GM21576 (cell line): Measurements from ENCODE around the gene PITPNM3.

Source experiments
- ATAC-seq: cut with Tn5 transposase; IDR thresholded peaks from one replicate; pipeline ENCODE4 v1.9.1; 2021; ENCODE audit warnings: mild to moderate bottlenecking, moderate library complexity; ENCODE audit not compliant: unreplicated experiment

PITPNM3 gene

DNA sequence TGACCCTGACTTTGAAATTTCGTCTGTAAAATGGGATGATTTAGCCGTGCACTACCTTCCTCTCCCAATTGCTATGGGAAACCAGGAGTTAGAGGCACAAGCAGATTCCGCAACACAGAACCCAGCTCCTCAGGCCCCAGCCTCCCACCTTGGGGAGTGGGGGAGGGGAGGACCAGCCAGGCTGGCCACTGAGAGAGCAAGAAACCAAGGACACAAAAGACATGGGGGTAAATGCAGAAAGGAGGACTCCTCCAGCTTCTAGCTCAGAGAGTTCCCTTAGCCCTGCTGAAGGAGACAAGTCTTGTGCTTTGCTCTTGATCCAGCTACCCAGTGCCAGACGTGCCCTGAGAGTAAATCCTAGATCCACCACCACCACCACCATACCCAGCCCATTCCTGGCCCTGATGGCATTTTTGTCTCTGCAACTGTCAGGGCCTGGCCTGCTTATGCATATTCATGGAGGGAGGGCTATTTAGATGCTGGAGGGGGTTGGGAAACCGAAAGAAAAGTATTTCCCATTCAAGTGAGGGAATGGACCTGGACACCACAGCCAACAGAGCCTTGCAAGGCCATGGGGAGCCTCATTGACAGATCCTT lies 25.9 kb downstream of the PITPNM3 start:
- no peak for ATAC-seq

DNA sequence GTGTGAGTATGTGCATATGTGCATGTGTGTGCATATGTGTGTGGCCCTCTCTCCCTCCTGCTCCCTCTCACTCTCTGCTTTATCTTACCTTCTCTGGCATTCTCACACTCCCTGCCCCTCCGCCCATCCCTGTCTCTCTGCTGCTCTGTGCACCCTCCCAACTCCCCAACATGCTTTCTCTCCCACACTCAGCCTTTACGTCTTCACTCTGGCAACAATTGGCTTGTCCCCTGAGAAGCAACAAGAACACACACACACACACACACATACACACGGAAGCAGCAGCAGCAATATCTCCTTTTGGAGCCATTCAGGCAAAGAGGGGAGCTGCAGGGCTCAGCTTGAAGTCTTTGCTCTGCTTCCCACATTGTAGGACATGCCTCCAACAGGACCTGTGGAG lies 27.8 kb downstream of the PITPNM3 start:
- ATAC-seq: no peak

DNA sequence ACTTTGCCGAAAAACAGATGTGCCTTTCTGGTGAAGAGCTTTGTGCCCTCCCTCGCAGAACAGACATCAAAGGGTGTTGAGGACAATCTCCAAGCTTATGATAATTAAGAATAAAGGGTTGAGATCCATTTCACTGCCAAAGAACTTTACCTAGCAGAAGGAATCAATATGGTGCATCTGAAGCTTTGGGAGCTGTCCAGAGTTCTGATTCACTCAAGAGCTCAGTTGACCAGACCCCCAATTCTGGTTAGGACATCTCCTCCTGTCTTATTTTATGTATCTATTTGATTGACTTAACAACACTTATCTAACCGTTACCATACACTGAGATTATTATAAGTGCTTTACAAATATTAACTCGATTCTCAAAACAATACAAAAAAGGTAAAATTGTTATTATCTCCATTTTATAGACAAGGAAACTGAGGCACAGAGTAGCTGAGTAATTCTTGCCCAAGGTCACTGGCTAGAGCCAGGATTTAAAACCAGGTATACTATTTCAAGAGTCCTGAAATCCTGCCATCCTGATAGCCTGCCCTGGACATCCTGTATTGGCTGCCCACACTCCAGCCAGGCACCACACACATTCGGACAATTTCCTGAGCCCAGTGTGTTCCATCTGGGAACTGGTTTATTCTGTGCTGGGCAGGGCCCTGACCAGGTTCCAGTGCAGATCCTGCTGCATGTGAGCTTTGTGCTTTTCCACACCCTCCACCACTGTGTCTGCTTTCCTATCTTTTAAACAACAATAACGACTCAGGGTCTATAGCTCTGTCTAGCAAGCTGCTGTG lies 29.8 kb downstream of the PITPNM3 start:
- ATAC-seq: no peak

DNA sequence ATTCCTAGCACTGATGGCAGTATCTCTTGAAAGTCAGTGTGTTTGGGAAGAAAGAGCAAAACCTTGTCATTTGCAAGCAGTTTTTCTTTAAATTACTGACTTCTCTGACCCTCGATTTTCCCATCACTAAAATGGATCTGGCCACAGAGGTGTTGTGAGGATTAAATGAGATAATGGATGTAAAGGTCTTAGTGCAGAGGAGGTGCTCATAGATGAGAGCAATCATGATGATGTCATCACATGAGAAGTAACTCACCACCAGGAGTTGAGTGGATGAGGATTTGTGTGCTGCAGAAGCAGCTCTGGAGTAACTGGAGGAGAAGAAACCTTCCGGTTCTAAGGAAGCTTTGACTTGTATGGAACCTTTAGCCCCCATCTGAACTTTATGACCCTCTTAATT lies 30.6 kb downstream of the PITPNM3 start:
- ATAC-seq: no peak

DNA sequence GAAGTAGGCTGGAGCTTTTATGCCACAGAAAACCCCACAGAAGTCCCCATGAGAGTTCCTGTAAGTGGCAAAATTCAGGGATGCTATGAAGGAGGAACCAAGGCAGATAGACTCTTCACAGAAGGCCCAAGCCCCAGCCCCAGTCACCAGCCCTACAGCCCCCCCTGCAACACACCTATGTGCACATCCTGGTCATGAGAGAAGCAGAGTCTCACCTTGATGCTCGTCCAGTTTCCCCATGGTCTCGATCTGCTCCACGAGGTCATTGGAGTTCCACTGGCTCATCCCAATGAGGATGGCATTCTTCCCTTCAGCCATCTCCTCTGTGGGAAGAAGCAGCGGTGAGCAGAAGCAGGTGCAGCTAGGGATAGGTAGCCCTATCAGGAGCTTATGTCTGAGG lies 31.2 kb downstream of the PITPNM3 start:
- ATAC-seq: no peak

DNA sequence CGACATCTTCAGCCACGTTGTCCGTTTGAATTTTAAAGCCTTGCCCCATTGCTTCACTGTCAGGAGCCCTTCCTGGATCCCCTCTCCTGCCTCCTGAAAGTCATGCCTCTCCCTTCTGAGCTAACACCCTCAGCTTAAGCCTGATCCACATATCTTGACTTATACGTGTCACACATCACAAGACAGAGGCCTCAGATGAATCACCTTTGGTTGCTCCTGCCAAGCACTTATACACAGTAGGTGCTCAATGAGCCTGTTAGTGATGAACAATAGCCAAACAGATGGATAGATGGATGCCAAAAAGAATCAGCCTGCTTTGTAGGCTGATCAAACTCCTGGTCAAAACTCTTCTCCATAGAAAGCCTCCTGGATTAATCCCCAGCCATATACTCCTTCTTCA lies 31.8 kb downstream of the PITPNM3 start:
- no peak for ATAC-seq

DNA sequence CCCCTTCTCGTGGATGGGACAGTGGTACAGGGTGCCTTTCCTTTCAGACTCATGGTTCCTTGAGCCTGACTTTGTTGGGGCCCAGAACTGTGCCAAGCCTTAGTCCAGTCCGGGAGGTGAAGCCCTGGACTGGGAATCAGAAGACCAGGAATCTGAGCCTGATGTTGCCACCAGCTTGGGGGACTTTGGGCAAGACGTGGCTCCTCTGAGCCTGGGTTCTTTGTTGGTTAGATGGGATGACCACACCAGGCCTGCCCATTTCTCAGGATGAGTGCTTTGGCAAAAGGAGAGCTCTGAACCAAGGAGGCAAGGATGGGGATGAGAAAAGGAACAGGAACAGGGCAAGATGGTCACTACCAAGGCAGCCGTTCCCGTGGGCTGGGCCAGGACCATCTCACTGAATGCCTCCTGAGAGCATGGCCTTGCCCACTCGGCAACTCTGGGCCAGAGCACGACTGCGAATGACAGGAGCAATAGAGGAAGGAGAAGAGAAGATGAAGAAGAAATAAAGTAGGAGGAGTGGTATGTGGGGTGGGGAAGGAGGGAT lies 32.5 kb downstream of the PITPNM3 start:
- no peak for ATAC-seq

DNA sequence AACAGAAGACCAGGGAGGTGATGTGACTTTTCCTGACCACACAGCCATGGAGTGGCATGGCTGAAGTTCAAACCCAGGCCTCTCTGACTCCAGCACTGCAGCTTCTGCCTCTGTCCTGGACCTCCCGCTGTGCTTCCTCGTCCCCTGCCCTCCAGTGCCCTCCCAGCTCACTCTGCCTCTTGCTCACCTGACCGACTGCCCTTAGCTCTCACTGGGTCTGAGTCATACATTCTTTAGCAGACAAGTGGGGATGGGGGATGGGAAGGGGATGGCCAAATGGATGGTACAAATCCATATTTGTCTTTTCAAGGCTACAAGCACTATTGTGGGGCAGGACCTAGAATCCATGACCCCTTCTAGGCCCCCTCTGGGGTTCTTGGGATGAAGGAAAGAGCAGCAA lies 33.0 kb downstream of the PITPNM3 start:
- ATAC-seq: no peak

DNA sequence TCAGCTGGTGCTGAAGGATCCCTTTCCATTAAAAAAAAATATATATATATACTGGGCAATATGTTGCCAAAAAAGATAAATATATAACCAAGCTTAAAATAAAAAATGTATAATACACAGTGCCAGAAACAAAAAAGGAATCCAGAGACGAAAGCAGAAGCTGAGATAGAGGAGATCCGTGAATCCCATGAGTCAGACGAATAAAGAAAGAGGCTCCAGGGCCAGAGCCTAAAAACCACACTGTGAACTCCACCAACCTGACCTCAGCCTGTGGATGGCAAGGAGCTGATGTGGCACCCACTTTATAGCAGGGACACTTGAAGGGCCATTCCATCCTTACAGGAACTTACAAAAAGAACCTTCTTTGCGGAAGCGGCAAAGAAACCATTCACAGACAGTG lies 34.8 kb downstream of the PITPNM3 start:
- no peak for ATAC-seq

DNA sequence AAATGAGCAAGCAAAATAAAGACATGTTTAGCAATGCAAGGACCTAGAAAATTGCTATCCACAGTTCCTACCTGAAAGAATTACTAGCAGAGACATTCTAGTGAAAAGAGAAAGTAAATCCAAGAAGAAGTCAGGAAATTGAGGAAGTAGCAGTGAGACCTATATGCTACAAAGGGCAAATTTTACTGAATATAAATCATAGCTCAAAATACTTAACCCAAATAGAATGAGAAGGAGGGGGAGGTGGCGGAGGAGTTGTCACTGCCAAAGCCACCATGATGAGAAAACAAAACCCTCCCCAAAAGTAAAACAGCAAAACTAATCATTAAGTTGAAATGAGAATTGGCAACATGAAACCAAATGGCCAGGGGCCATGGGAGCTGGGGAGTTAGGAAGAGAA lies 39.3 kb downstream of the PITPNM3 start:
- no peak for ATAC-seq

DNA sequence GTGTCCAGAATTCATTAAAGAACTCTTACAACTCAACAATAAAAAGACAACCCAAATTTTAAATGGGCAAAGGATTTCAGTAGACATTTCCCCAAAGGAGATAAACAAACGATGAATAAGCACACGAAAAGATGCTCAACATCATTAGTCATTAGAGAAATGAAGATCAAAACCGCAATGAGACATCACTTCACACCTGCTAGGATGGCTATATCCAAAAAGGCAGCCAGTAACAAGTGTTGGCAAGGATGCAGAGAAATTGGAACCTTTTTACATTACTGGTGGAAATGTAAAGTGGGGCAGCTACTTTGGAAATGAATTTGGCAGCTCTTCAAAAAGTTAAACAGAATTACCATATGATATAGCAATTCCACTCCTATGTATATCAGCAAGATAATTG lies 42.0 kb downstream of the PITPNM3 start:
- ATAC-seq: no peak

DNA sequence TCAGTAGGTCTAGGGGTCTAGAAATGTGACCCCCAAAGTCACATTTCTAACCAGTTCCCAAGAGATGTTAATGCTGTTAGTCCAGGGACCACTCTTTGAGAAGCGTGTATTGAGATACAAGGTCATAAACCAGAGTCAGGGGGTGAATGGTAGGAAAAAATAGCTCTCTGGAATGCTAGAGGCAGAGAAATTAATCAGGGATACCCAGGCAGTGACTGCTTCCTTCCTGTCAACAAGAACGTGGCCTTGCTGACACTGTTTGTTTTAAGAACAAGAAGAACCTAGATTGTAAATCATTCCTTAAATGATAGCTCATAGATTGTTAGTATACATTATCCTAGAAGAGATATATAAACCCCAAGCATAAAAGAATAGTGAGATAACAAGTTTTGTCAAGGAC lies 43.8 kb downstream of the PITPNM3 start:
- no peak for ATAC-seq

DNA sequence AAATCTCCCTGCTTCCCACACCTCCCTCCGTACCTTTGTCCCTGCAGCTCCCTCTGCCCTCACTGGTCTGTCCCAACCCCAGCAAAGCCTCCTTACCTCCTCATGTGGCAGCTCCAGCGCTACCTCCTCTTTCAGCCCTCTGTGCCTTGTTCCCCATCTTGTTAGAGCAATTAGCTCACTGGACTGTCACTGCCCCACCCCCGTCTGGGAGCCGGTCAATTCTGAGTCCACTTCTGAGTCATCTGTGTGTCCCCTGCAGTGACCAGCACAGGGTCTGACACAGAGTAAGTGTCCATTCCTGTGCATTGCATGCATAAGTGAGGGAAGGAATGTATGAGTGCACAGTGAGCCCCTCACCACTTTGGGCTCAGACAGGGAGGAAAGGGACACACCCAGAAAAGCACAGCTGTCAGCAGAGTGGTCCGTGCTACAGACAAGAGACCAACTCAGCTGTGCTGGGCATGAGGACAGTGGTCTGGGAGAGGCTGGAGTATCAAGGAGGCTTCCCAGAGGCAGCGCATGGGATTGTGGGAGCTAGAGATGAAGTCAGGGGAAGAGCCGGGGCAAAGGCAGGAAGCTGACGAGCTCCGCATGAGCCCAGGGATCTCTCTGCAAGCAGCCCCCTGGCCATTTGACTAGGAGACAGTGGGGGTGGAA lies 45.9 kb downstream of the PITPNM3 start:
- ATAC-seq: no peak

DNA sequence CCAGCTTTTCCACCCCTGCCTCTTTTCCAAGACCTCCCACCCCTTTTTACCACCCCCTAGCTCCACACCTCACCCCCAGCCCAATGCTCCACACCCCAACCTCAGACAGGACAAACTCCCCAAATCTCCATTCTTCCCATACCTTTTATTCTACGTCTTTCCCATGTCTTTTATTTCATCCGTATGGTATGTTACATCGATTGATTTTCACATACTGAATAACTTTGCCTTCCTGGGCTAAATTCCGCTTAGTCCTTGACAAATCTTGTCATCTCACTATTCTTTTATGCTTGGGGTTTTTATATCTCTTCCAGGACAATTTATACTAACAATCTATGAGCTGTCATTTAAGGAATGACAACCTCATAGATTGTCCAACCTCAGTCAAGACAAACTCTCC lies 46.4 kb downstream of the PITPNM3 start:
- no peak for ATAC-seq

DNA sequence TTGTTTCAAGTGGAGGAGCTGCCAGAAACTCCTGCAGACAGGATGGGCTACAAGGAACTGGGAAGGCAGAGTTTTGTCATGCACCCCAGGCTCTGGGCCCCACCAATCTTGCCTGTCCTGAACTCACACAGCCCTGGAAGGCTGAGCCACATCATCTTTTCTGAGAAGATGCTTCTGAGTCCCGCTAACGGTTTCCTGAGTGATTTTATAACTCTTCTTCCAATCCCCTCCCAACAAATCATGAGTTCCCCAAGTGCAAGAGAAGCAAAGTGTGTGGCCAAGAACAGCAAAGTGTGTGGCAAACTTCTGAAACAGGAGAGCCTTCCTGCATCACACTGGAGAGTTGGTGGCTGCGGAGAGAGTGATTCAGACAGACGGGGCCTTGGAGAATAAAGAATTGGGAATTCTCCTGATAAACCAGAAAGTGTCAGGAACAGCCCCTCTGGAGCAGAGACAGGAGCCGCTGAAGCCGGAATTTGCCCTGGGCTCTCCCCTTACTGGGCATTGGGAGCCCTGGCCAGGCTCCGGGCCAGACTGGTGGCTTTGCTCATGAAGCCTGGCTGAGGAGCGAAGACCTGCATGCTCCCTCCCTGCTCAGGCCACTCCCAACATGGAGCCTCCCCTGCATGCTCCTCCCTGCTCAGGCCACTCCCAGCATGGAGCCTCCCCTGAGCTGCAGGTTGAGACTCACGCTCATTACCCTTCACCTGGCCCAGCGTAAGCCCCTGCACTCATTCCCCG lies 47.2 kb downstream of the PITPNM3 start:
- ATAC-seq: no peak

DNA sequence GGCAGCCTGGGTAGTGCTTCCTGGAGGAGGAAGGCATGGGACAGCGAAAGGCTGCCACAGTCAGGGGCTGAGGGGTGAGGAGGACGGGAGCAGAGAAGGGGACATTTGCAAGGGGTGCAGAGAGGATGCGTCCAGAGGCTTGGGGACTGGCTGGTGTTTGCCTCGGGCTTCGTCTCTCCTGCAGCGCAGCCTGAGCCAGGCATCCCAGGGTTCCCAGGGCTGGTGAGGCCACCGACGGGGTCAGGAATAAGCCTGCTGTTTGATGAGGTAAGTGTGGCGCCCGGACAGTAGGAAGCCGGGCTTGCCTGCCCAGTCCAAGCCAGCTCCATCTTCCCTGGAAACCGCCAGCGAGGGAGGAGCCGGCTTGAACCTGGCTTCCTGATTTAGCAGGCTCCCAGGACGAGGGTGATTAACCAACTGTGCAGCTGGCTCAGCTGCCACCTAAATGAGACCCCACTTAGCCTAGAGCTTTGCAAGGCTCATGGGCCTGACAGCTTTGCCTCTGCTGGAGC lies 47.8 kb downstream of the PITPNM3 start:
- ATAC-seq: no peak

DNA sequence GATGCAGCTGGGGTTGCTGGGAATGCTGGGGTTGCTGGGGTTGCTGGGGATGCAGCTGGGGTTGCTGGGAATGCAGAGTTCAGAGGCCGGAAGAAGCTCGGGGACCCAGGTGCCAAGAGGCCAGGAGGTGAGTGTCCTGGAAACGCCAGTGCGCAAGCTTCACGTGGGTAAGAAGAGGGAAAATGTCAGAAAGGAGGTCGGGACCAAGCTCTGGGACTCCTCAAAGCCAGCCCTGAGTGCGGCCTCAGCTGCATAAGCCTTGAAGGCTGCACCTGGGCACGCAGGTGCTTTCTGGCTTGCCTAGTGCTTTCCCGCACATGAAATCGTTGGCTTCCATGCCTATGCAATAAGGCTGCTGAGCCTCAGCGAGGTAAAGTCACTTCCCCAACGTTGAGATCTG lies 48.3 kb downstream of the PITPNM3 start:
- no peak for ATAC-seq

DNA sequence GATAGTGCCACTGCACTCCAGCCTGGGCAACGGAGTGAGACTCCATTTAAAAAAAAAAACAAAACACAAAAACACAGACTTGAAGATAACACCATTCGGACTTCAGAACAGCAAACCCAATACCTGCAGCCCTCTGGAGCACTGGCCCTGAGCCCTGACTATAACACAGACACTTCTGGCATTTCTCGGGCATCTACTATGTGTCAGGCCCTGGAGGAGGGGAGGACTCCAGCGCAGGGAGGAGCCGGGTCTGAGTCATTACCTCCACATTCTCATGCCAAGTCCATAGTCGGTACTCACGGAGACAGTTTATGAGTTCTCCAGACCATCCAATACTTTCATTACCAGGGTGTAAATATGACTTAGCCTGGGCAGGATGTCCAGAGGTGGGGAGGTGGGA lies 48.8 kb downstream of the PITPNM3 start:
- ATAC-seq: no peak

DNA sequence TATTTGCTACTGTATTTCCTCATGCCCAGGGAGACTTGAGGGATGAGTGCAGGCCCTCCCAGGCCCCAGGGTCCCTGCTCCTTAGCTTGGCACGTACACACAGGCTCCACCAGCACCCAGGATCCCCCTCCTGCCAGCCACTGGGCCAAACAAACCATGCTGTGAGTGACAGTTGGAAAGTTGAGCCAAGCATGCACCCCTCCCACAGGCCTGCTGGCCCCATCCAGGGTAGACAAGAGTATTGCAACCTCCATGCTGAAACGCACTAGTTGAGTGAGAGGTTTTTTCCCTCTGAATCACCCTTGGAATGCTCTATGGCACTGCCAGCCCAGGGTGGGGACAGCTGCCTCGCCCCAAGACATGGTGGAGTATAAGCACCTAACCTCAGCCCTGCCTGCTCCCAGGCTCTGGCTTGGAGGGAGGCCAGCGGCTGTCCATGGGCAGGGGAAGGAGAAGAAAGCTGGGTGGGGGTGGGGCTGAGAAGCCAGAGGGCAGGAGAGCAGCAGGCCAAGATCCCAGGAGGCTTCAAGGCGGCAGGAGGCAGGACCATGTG lies 49.6 kb downstream of the PITPNM3 start:
- no peak for ATAC-seq

DNA sequence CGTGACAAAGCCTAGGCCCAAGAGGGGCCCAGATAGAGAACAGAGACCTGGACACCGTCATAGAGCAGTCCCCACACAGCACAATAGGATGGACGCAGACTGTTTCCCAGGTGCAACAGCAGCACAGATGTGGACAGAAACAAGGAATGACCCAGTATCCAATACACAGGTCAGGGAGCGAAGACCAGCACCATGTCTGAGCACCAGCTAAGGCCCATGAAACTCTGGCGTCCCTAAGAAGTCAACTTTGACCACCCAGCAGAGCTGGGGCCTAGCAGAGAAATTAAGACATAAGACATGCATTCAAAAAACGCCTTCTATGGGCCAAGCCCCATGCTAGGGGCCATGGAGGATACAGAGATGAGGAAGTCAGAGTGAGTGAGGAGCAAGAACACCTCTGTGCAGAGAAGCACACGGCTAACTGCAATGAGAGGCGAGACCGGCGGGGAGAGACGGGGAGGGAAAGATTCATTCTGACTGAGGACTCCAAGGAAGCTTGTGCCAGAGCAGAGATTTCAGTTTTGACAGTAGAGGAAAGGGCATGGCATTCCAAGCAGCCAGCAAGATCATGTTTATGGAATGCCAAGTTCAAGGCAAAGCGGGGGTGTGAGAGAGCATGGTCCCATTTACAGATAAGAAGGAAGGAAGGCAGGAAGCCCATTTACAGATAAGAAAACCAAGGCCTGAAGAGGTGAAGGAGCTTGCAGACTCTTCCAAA lies 50.8 kb downstream of the PITPNM3 start:
- ATAC-seq: no peak
